GM21825 (cell line): Measurements from ENCODE around the gene CLIP1.
A peak's percentile ranks its signal among the peaks of the same experiment; 100 is the strongest.
"Not testable (repeated sequence)": the region's sequence is repeated elsewhere in the genome, so short reads cannot be mapped to it uniquely, and the experiment has no call there.

Experiments used
- ATAC-seq: cut with Tn5 transposase; IDR thresholded peaks from one replicate; pipeline ENCODE4 v1.9.1; 2021; ENCODE audit warnings: mild to moderate bottlenecking, moderate library complexity; ENCODE audit not compliant: unreplicated experiment

CLIP1 gene

DNA sequence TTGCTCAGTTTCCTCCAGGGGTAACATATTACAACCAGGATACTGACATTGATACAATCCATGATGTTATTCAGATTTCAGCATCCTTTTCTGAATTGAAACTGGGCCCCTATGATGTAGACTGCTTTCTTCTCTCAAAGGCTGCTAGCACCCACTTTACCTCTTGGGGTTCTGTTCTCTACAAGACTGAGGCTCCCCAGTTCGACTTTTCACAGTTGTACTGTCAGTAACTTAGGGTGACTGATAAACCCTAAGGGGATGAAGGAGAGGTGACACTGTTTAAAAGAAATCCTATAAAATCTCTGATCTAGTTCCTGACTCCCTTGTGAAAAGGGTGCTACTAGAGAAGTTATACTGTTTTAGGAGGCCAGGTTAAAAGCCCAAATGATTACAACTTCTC is 157.0 kb downstream of the CLIP1 start:
- ATAC-seq = peak; percentile 12

DNA sequence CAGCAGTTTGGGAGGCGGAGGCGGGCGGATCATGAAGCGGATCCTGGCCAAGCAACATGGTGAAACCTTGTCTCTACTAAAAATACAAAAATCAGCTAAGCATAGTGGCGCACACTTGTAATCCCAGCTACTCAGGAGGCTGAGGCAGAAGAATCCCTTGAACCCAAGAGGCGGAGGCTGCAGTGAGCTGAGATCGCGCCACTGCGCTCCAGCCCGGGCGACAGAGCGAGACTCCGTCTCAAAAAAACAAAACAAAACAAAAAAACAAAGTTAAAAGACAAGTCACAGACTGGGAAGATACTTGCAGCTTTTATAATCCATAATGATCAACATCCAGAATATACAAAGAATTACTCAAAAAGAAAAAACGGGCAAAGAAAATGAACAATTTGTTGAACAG is 161.7 kb downstream of the CLIP1 start:
- not testable (repeated sequence) for ATAC-seq

DNA sequence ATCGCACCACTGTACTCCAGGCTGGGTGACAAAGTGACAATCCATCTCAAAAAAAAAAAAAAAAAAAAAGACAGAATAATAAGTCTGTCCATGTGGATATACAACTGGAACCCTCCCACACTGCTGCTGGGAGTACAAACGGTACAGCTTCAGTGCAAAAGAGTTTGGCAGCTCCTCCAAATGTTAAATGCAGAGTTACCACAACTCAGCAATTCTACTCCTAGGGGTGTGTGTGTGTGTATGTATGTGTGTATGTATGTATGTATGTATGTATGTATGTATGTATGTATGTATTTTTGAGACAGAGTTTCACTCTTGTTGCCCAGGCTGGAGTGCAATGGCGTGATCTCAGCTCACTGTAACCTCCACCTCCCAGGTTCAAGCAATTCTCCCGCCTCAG is 163.5 kb downstream of the CLIP1 start:
- ATAC-seq = not testable (repeated sequence)

DNA sequence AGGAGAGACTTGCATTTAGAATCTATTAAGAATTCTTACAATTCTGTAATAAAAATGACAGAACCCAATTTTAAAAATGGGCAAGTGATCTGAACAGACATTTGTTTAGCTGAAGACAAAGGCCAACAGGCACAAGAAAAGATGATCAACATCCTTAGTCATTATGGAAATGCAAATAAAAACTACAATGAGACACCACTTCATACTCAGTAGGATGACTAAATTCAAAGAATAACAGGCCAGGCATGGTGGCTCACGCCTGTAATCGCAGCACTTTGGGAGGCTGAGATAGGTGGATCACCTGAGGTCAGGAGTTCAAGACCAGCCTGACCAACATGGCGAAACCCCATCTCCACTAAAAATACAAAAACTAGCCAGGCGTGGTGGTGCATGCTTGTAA is 164.0 kb downstream of the CLIP1 start:
- ATAC-seq = not testable (repeated sequence)

DNA sequence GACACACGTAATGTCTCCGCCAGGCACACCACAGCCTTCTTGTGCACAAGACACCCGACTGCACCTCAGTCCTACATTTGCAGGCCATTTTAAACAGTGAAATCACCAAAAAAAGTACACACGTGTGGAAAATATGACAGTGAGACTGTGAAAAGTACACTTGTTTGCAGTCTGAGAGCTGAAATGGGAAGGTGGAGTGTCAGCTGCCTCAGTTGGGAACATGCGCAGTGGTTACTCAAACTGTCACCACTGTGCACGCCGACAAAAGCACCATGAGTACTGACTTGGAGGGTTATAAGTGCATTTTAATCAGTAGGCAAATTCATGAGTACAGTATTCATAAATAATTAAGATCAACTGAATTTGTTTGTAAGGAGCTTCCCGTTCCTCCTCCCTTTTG is 171.9 kb downstream of the CLIP1 start:
- no peak for ATAC-seq

DNA sequence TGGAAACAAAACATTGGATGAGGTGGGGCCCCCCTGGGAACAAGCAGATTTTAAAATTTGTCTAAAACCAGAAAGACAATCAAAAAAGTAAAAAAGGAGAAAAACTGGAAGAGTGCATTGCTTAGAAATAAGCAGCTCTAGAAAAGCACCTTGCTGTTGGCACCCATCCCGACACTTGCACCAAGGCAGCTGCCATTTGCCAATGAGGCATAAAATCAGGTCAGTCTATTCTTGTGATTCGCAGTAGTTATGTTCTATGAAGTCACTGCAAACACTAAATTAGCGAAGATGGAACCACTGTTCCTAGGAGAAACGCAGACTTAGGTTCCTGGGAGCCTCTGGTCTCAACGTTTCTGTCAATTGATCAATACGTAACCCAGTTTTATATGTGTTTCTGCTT is 172.4 kb downstream of the CLIP1 start:
- no peak for ATAC-seq

DNA sequence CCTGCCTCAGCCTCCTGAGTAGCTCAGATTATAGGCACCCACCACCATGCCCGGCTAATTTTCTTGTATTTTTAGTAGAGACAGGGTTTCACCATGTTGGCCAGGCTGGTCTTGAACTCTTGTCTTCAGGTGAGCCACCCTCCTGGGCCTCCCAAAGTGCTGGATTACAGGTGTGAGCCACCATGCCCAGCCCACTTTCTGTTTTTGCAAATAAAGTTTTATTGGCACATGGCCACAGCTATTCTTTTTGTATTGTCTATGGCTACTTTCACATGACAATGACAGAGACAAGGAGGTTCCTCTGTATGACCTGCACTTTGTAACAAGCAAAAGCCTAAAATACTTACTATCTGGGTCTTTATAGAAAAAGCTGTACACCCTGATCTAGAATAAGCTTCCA is 176.9 kb downstream of the CLIP1 start:
- no peak for ATAC-seq

DNA sequence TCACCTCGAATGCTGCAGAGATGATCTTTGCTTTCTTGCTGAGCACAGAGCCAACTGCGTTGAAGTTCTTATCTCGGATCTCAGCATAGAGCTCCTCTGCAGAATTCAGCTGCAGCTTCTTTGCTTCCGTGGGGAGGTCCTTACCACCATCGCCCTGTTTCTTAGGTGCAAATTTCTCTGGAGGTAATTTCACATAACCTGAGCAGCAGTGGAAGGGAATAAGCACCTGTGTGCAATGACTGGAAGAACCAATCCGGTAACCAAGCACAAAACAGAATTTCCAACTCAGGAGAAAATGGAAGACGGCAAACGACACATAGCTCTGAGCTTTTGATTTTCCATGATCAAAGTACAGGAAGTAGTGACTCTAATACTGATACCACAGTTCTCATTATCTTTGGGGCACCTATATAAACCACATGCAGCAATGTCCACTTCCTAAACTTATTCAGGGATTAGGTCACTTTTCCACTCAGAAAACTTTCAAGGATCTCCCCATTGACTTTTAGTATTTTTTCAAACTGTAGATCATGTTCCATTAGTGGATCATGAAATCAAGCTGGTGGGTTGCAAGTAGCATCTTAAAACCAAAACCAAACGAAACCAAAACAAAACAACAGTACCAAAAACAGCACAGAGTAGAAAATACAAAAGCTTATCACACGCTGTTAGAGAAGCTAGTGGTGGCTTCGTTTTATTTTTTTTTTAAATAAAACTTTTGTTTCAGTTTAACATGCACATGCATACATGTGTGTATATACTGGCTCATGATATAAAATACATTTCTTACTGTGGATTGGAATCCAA is 177.7 kb downstream of the CLIP1 start:
- no peak for ATAC-seq

DNA sequence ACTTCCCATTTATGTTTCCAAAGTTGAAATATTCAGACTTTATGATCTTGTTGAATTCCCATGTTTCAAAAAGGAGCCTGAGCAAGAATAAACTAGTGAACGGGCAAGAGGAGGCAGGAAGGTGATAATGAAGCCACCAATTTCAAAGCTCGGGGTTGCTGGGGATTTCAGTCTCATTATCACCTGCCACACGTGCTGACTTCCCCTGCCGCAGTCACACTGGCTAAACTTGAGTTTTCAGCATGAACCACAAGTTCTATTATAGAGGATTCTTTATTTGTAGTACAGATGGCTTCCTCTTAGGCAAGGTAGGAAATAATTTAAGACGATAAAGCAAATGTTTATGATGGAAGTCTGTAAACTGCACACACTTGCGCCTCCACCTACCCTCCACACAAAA is 178.5 kb downstream of the CLIP1 start:
- no peak for ATAC-seq

DNA sequence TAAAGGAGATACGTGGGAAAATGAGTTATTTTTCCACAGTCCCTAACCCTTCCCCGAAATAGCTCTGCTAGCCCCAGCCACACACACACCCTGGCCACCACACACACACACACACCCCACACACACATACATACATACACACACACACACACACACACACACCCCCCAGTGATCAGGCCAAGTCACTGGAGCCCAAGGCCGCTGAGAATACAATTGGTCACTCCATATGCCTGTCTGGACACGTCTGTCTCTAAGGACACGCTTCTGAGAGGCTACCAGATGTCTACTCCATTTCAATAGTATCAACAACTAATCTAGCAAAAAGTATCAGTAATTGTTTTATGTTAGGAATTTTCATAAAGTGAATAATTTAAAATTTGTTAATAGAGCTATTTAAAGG is 183.6 kb downstream of the CLIP1 start:
- ATAC-seq = no peak

DNA sequence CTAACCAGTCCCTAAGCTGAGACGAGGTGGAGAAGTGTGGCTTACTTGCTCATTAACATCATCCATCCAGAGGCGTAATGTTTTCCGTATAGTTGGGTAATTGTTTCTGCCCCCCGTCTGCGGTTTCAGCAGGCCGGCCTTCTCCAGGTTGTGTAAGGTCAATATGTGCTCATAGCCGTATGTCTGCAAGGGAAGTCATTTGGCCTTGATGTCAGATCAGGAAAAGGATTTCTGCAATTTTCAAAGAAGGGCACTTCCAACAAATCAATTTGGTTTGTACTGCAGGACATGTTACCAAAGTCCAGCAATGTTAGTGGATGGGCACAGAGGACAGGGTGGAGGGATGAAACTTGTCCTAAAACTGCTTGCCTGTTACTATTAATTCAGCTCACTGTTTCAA is 186.7 kb downstream of the CLIP1 start:
- ATAC-seq = no peak

DNA sequence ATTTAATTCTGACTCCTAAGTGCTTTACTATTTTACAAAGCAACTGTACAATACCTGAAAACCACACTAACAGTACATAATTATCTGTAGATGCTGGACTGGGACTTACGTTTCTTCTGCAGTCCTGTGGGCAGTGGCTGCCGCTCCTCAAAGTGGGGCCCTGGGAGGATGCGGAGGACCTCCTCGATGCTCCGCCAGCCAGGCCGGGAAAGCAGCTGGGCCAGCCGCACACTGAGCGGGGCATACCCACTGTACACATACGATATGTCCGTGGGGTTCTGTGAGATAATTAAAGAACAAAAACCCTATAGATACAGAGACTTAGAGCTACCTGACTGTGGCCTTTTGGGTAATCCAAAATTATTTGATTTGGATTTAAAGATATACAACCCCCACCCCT is 189.8 kb downstream of the CLIP1 start:
- no peak for ATAC-seq

DNA sequence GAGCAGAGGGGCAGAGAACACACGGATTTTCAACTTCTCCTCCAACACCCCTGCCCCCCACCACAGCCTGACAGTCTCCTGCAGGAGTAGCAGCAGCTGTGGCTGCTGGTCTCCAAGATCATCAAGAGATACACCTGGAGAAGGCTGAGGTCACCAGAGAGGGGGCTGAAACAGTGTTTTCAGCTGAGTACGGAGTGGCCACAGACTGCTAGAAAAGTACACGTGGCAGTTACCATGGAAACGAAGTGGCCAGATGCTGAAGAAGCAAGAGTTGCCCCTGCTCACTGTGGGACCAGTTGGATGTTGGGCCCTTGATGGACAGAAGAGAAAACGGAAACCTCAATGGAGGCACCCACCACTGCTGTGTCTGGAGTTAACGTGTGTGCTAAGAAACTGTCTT is 191.7 kb downstream of the CLIP1 start:
- no peak for ATAC-seq

DNA sequence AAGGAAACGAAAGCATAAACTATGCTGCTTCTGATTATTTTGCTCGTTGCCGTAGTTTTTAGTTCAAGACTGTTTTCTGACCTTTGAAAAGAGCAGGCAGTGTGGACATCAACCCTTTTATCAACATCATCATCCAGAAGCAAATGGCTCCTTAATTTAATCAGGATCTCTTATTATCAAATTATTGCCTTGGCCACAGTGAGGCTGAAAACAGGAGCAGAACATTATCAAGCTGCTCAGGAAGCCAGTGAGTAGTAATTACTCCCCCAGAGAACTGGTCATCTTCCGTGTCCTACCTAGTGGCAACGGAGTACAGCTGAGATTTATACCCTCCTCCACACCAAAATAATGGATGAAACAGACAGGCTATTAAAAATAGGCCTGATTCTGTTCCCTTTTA is 194.4 kb downstream of the CLIP1 start:
- ATAC-seq = no peak

DNA sequence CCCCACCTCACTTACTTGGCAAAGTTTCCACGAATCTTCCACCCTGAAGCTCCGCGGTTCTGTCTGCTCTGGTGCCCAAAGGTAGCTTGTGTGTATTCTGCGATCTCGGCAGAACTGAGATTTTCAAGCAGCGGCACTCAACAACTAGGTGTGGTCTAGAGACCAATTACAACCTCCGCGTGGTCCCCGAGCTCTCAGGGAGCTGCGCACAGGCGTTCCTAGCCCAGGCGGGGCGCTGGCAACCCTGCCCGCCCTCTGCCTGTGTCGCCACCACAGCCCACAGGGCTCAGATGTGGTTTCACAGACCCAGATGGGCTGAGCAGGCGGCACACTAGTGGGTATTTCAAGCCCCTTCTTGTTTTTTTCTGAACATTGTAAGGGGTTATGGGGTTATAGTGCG is 195.1 kb downstream of the CLIP1 start:
- ATAC-seq = no peak

DNA sequence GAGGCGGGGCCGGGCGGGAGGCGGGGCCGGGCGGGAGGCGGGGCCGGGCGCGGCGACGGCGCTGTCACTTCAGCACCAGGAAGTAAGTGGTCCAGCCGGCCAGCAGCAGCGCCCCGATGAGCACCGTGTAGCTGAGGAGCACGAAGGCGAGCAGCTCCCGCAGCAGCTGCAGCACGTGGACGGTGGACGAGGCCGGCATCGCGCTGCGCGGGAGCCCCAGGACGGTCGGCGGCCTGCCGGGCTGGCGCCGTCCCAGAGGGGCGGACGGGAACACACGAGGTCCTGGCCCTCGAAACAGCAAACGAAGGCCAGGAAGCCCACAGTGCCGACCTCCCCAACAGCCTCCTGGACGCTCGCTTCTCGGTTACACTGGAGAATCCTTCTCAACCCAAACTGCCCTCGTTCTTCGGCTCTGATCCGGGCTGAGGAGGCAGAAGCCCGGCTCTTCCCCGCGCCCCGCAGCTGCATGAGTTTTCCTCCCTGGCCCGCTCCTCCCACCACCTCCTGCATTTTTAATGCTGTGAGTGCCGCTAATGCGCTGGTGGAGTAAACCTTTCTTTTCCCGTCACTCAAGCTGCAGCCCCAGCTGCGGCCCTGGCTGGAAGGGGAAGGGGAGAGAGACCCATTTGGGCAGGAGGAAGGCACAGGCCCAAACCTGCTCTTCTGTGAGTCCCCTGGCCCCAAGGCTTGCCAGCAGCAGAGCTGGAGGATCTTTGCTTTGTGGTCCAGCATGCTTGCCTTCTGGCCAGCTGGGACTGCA is 195.9 kb downstream of the CLIP1 start:
- no peak for ATAC-seq

DNA sequence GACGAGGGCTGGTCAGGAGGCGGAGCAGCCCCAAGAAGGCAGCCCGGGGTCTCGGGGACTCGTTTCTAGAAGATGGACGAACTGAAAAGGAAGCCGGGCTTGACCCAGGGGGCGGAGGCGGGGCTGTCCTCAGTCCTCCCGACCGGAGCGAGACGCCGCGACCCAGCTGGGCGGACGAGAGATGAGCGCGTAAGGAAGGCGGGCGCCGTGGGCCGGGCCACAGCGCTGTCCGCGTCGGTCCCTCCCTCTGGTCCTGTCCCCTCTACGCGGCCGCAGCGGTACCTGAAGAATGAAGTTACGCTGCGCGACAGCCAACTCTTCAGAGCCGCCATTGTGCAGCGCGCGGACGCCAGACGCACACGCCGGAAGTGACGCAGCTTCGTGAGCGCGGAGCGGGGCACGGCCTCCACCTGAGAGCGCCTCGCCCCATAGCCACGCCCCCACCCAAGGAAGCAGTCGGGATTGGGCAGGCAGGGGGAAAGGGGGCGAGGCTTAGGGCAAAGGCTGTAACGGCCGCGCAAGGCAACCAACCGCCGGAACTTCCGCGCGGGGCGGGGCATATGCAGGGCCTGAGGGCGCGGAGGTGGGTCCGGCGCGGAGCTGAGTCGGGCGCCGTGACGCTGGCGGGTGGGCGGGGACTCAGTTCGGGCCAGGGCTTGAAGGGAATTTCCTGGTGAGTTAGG is 196.6 kb downstream of the CLIP1 start, which contains the start of gene DIABLO:
DIABLO (minus strand) TSS at position 370 of the 683 bp plus-strand sequence; CDS start at position 332, 38 bp downstream.
- peak; percentile 92 for ATAC-seq
